ENCODE data around the gene ARHGAP23.
"Not testable (repeated sequence)": the region's sequence is repeated elsewhere in the genome, so short reads cannot be mapped to it uniquely, and the experiment has no call there.

The ARHGAP23 gene

DNA sequence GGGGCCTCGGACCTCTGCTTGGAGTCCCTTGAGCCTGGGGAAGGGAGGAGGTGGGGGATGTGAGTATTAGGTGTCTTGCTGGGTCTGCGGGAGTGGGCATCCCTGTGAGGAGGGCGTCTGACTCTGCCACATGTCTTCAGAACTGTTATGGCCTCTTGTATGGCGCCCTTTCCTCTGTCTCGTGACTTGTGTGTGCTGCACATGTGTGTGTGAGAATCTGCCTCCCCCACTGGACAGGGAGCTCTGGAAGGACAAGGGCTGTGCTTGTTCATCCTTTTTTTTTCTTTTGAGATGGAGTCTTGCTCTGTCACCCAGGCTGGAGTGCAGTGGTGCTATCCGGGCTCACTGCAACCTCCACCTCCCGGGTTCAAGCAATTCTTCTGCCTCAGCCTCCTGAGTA, 33.4 kb downstream of the ARHGAP23 start:
- DNase-seq, result no peak

DNA sequence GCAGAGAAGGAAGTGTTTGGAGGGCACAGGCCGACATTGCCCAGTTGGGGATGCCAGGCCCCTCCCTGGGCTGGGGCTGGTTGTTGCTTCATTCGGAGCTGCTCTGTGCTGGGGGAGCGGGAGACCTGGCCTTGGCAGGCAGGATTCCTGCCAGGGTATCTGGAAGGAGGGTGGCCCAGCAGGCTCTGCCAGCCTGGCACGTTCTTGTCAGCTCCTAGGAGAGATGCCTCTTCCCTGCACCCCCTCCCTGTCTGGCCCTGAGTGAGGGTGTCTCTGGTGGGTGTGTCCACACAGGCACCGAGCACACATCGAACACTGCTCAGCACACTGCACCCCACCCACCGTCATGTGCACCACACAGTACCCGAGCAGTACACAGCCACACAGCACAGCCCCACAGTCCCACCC, 35.2 kb downstream of the ARHGAP23 start:
- no peak for DNase-seq

DNA sequence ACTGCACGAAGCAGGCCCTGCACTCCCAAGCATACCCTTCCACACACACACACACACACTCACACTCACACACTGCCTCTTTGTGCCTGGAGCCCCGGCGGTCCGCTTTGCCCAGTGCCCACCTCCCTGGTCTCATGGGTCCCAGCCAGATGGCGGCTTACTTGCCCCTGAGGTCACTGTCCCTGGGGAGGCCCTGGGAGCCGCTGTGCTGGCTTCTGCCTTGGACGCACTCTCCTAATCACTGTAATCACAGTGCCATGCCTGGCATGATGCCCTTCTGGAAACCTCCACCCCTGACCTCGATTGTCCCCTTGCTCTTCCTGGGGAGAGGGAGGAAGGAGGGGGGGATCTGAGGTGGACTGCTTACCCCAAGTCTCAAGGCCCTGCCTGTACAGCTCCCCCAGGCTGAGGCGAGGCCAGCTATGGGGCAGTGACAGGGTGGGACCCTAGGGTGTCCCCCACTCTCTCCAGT, 36.0 kb downstream of the ARHGAP23 start:
- DNase-seq, result no peak

DNA sequence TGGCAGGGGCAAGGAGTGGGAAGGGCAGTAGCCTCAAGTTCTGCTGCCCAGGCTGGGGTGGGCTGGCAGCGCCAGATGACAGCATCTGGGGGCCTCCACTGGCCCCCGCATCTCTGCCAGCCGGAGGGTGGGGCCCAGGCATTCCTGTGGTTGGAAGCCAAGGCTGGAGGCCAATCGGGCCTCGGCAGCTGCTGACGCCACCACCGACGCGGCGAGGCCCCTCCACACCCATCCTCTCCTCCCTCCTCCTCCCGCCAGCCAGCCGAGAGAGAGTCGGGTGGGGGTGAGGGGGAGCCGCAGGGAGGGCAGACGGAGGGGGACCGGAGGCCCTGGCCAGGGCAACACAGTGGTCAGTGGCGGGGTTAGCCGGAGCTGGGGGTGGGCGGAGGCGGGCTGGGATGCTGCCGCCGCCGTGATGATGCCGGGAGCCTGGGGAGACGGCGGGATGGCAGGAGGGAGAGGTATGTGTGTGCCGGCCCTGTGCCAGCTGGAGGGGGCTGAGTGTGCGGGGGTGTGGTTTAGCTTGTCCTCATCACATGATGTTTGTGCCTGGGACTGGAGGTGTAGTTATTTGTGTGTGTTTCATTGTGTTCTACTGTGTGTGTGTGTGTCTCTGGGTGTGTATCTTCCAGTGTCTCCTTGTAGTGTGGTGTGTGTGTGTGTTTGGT, 36.6 kb downstream of the ARHGAP23 start:
- no peak for DNase-seq

DNA sequence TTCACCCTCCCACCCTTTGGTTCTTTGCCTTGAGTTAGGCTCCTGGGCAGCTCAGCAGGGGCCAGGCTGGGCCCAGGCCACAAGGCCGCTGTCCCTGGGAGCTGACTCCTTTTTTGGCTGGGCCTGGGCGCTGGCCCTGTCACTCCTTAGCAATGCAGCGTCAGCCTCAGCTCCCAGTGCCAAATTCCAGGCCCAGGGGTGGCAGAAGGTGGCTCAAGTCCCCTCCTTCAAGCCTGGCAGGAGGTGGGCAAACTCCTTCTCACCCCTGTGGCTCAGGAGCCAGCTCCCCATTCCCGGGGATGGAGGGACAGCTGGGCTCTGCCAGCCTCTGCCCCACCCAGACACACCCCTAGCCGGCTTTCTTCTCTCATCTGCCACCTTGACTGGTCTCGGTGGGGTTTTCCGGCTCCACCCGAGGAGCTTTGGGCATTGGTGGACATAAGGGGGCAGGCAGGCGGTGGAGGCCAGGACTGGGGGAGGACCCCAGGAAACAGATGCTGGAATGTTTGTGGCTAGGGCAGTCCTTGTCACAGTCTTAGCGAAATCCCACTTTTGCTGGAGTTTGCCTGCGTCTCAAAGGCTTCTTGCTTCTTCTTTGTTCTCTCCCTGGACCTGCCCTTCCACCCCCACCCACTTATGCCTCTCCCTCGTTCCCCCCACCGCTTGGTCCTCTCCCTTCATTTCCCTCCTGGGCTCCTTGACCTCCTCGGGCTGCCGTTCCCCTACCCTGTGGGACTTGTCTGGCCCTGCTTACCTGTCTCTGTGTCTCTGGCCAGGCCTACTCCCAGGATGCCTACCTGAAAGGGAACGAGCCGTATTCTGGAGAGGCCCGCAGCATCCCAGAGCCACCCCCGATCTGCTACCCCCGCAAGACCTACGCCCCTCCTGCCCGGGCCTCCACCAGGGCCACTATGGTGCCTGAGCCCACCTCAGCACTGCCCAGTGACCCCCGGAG, 37.4 kb downstream of the ARHGAP23 start:
- DNase-seq, result no peak

DNA sequence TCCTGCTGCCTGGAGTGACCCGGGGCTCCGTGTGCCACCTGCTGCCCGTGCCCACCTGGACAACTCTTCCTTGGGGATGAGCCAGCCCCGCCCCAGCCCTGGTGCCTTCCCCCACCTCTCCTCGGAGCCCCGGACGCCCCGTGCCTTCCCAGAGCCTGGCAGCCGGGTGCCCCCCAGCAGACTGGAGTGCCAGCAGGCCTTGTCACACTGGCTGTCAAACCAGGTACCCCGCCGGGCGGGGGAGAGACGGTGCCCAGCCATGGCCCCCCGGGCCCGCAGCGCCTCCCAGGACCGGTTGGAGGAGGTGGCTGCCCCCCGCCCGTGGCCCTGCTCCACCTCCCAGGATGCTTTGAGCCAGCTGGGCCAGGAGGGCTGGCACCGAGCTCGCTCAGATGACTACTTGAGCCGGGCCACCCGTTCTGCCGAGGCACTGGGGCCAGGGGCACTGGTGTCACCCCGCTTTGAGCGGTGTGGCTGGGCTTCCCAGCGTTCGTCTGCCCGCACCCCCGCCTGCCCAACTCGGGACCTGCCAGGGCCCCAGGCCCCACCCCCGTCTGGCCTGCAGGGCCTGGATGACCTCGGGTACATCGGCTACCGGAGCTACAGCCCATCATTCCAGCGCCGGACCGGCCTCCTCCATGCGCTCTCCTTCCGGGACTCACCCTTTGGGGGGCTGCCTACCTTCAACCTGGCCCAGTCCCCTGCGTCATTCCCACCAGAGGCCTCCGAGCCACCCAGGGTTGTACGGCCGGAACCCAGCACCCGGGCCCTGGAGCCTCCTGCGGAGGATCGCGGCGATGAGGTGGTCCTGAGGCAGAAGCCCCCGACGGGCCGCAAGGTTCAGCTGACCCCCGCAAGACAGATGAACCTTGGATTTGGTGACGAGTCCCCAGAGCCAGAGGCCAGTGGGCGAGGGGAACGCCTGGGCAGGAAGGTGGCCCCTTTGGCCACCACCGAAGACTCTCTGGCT, 38.4 kb downstream of the ARHGAP23 start:
- DNase-seq, result no peak

DNA sequence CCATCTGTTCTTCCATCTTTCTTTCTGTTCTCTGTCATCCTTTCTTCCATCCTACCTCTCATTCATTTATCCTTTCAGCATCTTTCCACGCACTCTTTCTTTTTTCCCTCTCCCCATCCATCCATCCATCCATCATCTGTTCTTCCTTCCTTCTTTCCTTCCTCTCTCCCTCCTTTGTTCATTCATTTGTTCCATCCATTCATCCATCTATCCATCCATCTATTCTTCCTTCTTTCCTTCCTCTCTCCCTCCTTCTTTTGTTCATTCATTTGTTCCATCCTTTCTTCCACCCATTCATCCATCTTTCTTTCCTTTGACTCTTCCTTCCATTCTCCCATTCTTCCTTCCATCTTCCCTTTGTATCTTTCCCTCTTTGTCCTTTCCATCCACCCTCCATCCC, 39.2 kb downstream of the ARHGAP23 start:
- DNase-seq, result no peak

DNA sequence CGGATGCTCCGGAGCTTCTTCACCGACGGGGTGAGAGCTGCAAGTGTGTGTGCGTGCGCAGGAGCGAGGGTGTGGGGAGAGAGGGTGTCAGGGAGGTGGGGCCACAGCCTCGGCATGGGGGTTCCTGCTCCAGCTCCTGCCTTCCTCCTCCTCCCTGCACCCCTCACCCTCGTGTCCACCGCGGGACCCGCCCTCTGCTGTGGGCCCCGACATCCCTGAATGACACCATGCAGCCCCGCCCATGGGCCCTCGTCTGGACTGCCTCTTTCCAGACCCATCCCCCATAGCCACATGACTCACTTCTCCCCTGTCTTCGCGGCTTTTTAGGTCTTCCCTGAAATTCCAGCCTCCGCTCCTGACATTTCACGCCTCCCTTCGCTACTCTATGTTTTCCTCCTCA, 41.6 kb downstream of the ARHGAP23 start:
- no peak for DNase-seq

DNA sequence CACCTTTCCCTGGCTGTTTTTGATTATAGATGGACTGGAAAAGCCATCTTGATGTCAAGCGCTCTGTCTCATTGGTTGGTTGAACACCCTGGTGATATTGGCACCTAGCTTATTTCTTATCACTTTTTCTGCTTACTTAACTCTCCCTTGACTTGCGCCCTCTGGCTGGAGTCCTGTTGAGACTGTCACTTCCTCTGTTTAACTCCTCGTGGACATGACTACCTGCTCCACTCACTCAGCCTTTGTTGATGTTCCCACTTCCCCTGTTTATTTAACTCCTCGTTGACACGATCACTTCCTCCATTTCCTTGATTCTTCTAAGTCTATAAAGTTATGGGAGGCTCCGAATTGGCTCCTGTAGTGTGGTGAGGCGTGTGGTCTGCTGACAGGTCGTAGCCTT, 43.0 kb downstream of the ARHGAP23 start:
- not testable (repeated sequence) for DNase-seq

DNA sequence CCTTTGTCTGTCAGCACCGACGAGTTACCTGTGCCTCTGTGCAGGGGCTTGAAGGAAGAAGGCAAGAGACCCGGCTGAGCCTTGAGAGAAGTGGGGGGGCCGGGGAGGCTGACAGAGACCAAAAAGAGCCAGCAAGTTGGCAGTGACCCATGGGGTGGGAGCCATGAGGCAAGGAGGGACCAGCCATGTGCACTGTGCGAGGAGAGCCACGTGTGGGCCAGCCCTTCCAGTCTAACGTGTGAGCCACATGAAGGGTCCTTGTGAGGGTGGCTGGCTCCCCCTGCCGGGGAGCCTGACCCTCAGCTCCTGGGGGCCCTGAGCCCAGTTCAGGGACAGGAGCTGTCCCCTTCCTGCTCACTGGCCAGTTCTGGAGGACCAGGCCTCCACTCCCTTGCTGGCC, 46.4 kb downstream of the ARHGAP23 start:
- DNase-seq, result not testable (repeated sequence)

DNA sequence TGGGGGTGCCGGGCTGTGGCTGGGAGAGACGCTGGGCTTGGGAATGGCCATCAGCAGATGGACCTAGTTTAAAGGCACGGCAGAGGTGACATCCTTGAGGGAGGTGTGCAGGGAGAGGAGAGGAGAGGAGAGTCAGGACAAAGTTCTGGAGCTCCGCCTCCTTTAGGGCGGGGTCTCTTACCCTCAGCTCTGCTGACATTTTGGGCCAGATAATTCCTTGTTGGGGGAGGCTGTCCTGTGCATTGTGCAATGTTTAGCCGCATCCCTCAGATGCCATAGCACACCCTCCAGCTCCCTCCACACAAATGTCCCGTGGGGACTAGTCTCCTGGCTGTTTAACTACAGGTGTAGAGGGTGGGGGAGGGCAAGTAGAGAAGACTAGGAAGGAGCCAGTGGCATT, 48.3 kb downstream of the ARHGAP23 start:
- DNase-seq, result no peak

DNA sequence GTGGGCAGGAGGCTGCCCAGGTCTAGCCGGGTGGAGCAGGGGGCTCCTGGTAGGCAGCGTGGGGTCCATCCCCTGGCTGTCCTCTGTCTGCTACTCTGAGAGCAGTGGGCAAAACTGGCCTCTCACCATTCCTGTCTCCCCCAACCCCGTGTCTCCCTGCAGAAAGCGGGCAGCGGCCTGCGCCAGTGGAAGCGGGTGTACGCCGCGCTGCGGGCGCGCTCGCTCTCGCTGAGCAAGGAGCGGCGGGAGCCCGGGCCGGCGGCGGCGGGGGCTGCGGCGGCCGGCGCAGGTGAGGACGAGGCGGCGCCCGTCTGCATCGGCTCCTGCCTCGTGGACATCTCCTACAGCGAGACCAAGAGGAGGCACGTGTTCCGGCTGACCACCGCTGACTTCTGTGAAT, 49.2 kb downstream of the ARHGAP23 start:
- DNase-seq, result not testable (repeated sequence)

DNA sequence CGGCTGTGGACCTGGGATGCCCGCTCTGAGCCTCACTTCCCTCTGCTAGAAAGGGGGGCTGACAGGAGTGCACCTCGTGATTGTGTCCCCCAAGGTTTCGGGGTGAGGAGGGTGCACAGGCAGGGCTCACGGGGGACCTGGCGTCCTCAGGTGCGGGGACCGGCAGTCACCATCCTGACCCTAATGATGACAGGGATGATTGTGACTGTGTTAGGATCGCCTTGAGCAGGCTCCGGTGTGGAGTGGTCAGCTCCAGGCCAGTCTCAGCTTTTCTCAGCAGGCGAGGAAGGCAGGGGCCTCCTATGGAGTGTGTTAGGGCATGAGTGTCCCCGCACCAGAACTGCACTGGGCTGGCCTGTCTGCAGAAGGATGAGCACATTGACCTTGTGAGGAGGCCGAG, 49.7 kb downstream of the ARHGAP23 start:
- DNase-seq, result not testable (repeated sequence)

DNA sequence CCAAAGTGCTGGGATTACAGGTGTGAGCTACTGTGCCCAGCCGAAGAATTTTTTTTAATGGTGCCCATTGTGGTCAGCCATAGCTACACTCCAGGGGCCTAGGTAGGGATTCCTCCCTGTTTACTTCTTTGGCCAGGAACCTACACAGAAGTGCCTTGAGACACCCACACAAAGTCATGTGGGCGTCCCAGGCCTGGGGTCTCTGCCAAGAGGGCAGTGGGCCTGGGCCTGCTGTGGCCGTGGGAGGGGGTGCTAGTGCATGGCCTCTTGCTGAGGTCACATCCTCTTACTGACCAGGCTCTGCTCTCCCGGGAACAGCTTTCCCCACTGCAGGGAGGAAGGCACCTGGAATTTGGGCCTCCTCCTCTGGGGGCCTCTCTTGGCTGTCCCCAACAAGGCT, 50.4 kb downstream of the ARHGAP23 start:
- not testable (repeated sequence) for DNase-seq

DNA sequence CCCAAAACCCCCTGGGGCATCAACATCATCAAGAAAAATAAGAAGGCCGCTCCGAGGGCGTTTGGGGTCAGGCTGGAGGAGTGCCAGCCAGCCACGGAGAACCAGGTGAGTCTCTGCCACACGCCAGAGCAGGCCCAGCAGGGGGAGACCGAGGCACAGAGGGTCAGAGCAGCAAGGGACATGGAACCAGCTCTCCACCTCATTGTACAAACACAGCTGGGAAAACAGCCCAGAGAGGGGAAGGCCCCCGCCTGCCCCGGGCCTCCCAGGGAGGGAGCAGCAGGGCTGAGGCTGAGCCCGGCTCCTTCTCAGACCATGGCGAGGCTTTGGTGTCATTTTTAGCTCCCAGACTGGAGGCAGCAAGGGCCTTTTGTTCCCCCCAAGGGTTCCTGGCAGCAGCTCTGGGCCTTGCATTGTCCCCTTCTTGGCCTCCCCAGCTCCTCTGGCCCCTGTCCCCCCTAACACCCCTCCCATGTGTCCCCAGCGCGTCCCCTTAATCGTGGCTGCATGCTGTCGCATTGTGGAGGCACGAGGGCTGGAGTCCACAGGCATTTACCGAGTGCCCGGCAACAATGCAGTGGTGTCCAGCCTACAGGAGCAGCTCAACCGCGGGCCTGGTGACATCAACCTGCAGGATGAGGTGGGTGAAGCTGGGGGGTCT, 53.9 kb downstream of the ARHGAP23 start:
- DNase-seq, result not testable (repeated sequence)

DNA sequence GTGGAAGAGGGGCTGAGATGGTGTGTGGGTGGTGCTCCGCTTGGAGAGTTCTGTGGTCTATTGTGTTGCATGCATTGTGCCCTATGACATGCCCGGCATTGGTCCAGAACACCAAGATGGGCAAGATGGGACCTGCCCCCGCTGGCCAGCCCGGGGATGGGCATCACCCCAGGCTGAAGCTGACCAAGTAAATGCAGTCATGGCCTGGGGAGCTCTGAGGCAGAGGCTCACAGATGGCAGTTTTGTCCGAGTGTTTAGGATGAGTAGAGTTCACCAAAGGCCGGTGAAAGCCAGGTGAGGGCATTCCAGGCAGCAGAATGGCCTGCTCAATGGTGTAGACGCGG, 54.4 kb downstream of the ARHGAP23 start:
- DNase-seq, result not testable (repeated sequence)

DNA sequence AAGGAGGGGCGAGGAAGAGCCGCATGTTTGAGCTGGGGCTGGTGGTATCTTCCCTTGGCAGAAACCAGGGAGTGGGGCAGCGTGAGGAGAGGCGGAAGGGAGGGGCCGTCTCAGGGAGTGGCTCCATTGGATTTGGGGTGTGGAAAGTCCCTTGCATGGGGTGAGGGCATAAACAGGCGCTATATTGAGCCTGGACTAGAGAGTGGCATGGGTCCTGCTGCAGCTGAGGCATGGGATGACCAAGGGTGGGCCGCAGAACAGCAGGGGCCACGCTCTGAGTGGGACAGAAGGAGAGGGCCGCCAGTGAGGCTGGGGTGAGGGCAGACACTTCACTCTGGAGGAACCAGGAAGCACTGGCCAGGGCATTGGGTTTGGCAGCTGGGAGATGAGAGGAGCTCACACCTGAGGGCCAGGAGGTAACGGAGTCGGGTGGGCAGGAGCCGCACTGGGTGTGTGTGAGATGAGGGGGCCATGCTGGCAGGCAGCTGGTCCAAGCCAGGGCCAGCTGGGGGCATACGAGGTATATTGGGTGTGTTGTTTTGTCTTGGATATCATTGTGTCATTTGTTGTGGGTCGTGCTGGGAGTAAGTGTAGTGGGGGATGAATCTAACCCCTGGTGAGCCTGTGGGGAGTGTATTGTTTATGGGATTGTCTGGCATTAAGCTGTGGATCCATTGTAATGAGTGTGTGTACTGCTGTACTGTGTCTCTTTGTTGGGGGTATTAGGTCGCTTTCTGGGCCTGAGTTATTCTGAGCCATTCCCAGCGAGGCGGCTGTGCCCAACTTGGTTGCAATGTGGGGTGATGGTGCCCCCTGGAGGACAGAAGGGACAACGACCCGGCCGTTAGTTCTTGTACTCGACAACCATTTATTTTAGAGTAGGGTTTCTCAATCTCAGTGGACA, 56.2 kb downstream of the ARHGAP23 start:
- DNase-seq, result not testable (repeated sequence)

DNA sequence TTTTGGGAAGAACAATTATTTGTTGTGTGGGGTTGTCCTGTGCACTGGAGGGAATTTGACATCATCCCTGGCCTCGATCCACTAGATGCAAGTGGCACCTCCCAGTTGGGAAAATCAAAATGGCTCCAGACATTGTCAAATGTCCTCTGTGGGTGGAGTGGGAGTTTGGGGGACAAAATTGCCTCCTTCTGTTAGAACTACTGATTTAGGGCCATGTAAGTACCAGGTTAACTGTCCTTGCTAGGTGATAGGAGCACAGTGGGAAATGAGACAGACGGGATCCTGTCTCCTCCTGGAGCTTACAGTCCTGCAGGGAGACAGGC, 56.8 kb downstream of the ARHGAP23 start:
- DNase-seq, result no peak

DNA sequence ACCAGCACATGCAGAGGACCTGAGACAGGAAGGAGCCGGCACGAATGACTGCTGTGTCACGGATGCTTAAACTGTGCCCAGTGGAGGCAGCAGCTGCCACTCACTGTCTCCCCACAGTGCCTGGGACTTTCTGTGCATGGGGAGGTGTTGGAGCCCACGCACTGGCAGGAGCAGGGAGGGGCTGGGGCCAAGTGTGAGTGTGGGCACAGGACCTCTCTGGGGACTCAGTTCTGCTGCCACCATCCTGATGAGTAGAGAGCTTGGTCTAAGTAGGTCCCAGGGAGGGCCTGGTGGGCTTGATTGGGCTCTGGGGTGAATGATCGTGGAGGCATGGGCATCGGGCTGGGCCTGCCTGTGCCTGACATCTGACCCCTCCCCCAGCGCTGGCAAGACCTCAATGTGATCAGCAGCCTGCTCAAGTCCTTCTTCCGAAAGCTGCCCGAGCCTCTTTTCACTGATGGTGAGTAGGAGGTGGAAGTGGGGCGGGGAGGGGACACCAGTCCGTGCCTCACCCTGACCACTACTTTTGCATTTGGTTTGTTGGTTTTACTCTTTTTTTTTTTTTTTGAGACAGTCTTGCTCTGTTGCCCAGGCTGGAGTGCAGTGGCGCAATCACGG, 57.5 kb downstream of the ARHGAP23 start:
- DNase-seq, result not testable (repeated sequence)

DNA sequence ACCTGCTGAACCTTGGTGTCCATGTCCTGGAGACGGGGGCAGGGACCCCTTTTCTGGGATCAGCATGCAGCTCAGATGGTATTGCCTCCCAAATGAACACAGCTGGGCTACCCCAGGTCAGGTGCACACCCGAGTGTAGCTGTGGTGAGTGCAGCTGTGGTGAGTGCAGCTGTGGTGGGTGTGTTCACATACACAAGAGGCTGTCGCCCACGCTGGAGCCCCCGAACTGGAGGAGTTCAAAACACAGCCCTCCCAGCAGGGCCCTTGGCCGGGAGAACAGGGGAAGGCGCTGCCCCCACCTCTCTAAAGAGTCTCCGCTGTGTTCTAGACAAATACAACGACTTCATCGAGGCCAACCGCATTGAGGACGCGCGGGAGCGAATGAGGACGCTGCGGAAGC, 61.5 kb downstream of the ARHGAP23 start:
- DNase-seq, result not testable (repeated sequence)
